ENCODE measurements around the gene PIP5KL1.
A peak's percentile ranks its signal among the peaks of the same experiment; 100 is the strongest.

DNA sequence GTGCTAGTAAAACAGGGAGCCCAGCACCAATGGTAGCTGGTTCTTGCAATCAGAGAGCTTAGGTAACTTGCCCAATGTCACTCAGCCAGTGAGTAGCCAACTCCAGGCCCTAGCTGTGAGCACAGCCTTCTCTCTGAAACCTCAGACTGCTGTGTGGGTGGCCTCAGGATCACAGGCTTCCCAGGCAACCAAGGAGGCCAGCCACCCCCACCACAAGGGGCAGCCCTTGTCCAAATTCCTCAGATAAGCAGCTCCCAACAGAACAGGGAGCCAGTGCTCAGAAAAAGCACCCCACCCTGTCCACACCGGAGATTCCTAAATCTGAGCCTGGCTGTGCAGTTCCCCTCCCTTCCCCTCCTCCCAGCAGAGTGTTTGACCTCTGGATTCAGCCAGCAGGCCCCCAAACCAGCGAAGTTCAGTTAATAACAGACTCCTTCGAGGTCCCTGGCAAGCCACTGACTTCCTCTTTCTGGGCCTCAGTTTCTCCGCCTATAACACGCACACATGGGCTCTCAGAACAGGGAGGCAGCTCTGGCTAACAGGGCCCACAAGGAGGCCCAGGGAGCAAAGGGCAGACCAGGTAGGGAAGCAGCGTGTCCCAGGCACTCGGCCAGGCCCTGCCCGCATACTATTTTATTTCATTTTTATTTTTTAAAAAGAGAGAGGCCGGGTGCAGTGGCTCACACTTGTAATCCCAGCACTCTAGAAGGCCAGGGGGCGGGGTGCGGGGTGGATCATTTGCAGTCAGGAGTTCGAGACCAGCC lies 47.5 kb upstream of the PIP5KL1 start:
- TF ChIP-seq, protein P1, sequence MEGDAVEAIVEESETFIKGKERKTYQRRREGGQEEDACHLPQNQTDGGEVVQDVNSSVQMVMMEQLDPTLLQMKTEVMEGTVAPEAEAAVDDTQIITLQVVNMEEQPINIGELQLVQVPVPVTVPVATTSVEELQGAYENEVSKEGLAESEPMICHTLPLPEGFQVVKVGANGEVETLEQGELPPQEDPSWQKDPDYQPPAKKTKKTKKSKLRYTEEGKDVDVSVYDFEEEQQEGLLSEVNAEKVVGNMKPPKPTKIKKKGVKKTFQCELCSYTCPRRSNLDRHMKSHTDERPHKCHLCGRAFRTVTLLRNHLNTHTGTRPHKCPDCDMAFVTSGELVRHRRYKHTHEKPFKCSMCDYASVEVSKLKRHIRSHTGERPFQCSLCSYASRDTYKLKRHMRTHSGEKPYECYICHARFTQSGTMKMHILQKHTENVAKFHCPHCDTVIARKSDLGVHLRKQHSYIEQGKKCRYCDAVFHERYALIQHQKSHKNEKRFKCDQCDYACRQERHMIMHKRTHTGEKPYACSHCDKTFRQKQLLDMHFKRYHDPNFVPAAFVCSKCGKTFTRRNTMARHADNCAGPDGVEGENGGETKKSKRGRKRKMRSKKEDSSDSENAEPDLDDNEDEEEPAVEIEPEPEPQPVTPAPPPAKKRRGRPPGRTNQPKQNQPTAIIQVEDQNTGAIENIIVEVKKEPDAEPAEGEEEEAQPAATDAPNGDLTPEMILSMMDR (optimal IDR thresholded peaks at IDR 0.05 in 1 of 3, IDR thresholded peaks at IDR 0.05 in 1 of 3, conservative IDR thresholded peaks at IDR 0.05 in 1 of 3; ENCODE audit: extremely low read depth in 1 of 3, insufficient read depth in 2 of 3, low read length in 3 of 3) = peak in 1 of 3 experiments; percentile 8
- no peak for TF ChIP-seq EZH2 (IDR thresholded peaks at IDR 0.05; ENCODE audit: low read length)

All from keratinocyte (primary cell).